ENCODE results near the gene FHOD1. TPM values are rescaled to one million over a fixed set of nuclear protein-coding genes. Genes with fewer than 3 reads are reported as not detected.

FHOD1 gene
- total and polyA plus RNA-seq, 2 of the 13 experiments (the other 11 are each of a cell fraction or from before 2014, with no cell fraction given) = 20.0 to 20.8 TPM

- peak; percentile 25; the same call in 1 of the 2 replicates for TF ChIP-seq ZFP82 (CRISPR knock-in tag; IDR thresholded peaks at IDR 0.05; ENCODE audit: borderline replicate concordance)
- peak; percentile 69; the same call in 1 of the 2 replicates for TF ChIP-seq RCOR2 (CRISPR knock-in tag; IDR thresholded peaks at IDR 0.05)
- TF ChIP-seq PITX1 (CRISPR knock-in tag; IDR thresholded peaks at IDR 0.05) = peak; percentile 92
- TF ChIP-seq NFYB (CRISPR knock-in tag; IDR thresholded peaks at IDR 0.05) = peak; percentile 77
- no peak for TF ChIP-seq ZZZ3 (CRISPR knock-in tag; IDR thresholded peaks at IDR 0.05; ENCODE audit: borderline replicate concordance)
- no peak; the same call in 1 of the 2 replicates for TF ChIP-seq PAX8 (CRISPR knock-in tag; IDR thresholded peaks at IDR 0.05; ENCODE audit: borderline replicate concordance)
- TF ChIP-seq HOXA3 (CRISPR knock-in tag; IDR thresholded peaks at IDR 0.05) = peak; percentile 95
- TF ChIP-seq ZNF605 (CRISPR knock-in tag; IDR thresholded peaks at IDR 0.05) = peak; percentile 95
- no peak for TF ChIP-seq U2AF2 (IDR thresholded peaks at IDR 0.05; ENCODE audit: low read depth, low read length)
- peak; percentile 91 for TF ChIP-seq MEF2D (CRISPR knock-in tag; IDR thresholded peaks at IDR 0.05)
- peak; percentile 71; the same call in 1 of the 2 replicates for TF ChIP-seq ETV6 (CRISPR knock-in tag; conservative IDR thresholded peaks at IDR 0.05)
- TF ChIP-seq ZNF543 (CRISPR knock-in tag; IDR thresholded peaks at IDR 0.05) = peak; percentile 94
- peak; percentile 88 for TF ChIP-seq ZNF501 (CRISPR knock-in tag; IDR thresholded peaks at IDR 0.05)
- TF ChIP-seq SPEN (CRISPR knock-in tag; IDR thresholded peaks at IDR 0.05; ENCODE audit: low read depth) = peak; percentile 72
- TF ChIP-seq SP140L (CRISPR knock-in tag; IDR thresholded peaks at IDR 0.05; ENCODE audit: borderline replicate concordance) = peak; percentile 74; the same call in 1 of the 2 replicates
- TF ChIP-seq DNMT1 (CRISPR knock-in tag; IDR thresholded peaks at IDR 0.05) = peak; percentile 82
- peak; percentile 100 for TF ChIP-seq HIVEP1 (CRISPR knock-in tag; IDR thresholded peaks at IDR 0.05)
- peak; percentile 95 for TF ChIP-seq ARID4A (CRISPR knock-in tag; IDR thresholded peaks at IDR 0.05; ENCODE audit: borderline replicate concordance)
- no peak; the same call in 1 of the 2 replicates for TF ChIP-seq ZNF83 (CRISPR knock-in tag; IDR thresholded peaks at IDR 0.05; ENCODE audit: borderline replicate concordance)
- TF ChIP-seq ZNF639 (CRISPR knock-in tag; conservative IDR thresholded peaks at IDR 0.05) = peak; percentile 75
- TF ChIP-seq ZNF383 (CRISPR knock-in tag; IDR thresholded peaks at IDR 0.05; ENCODE audit: borderline replicate concordance) = no peak
- TF ChIP-seq ZBTB7B (CRISPR knock-in tag; IDR thresholded peaks at IDR 0.05) = peak; percentile 100
- TF ChIP-seq ZNF670 (CRISPR knock-in tag; IDR thresholded peaks at IDR 0.05; ENCODE audit: borderline replicate concordance) = peak; percentile 95; the same call in 1 of the 2 replicates
- no peak for TF ChIP-seq SNRNP70 (IDR thresholded peaks at IDR 0.05; ENCODE audit: low read depth, low read length)
- peak; percentile 95 for TF ChIP-seq ZNF431 (CRISPR knock-in tag; IDR thresholded peaks at IDR 0.05; ENCODE audit: borderline replicate concordance, low read depth)
These were observed 1.1 kb downstream of the FHOD1 start (continued) for GRCh38 chr16:67246081-67246755.
